Stomach (tissue), 4 donors: Measurements from ENCODE around the gene CCDC192.

Experiments
- POLR2A ChIP-seq, 4 donors: fragments of 450-650 bp; IDR thresholded peaks; one replicate each; pipeline ENCODE4 v1.6.1; 2016; ENCODE audit warnings: antibody characterized with exemption in 4 of 4, control low read depth in 2 of 4, mild to moderate bottlenecking in 1 of 4, moderate library complexity in 1 of 4
- POLR2AphosphoS5 ChIP-seq, 3 donors: sonication (generic); formaldehyde crosslinking; IDR thresholded peaks; one replicate each; pipeline ENCODE4 v1.6.1; 2016; ENCODE audit warnings: antibody characterized with exemption in 3 of 3

- TF ChIP-seq POLR2A (IDR thresholded peaks at IDR 0.05) (no peak), POLR2AphosphoS5 (IDR thresholded peaks at IDR 0.05) (no peak)
Measured at GRCh38 chr5:127851964-127852363, 148.8 kb downstream of the CCDC192 start.
